ENCODE data around the gene ZNF598. TPM values are rescaled to one million over a fixed set of nuclear protein-coding genes. Genes with fewer than 3 reads are reported as not detected.
A peak's percentile ranks its signal among the peaks of the same experiment; 100 is the strongest.

The ZNF598 gene
- total and polyA plus RNA-seq, 2 of the 13 experiments (the other 11 are each of a cell fraction or from before 2014, with no cell fraction given): 13.5 to 14.2 TPM

DNA sequence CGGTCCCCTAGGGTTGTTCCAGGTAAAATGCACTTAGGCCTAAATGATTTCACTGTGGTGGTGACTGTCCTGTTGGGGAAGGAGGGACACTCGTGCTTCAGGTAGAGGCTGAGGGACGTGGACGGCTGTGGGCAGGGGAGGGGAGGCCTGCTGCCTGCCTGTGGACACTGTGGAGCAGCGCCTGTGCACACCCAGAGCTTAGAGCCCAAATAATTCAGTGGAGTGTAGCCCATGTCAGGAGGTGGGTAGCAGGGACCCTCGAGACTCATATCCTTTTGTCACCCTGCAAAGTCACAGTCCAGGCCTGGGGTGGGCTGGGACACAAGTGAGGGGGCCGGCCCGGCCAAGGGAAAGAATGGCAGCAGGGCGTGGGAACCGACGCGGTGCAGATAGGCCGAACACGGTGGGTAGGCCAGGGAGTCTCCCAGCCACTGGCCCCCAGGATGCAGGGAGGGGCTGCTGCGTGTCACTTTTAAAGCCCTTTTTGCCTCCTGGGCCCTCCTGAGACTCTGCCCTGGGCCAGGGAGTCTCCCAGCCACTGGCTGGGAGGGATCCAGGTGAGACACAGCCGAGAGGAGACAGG is 16.3 kb upstream of the ZNF598 start (continued):
- TF ChIP-seq SRSF1 (optimal IDR thresholded peaks at IDR 0.05; ENCODE audit: low read depth, low read length) (peak; percentile 85), ZNF737 (CRISPR knock-in tag; IDR thresholded peaks at IDR 0.05; ENCODE audit: borderline replicate concordance) (no peak)

DNA sequence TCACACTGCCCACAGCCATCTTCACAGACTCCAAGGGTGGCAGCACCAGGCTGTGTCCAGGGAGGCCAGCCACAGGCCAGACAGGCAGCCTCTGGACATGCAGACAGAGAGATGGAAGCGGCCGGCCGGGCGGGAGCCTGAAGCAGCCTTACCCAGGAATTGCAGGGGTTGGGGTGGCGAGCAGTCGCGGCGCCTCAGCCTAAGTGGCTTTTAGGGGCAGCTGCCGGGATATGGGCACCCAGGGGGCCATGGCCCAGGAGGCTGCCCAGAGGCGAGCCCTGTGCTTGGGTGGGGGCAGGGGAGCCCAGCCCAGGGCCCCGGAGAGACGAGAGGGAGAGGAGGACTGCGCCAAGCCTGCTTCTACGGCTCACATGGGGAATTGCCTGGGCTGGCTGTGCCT is 15.6 kb upstream of the ZNF598 start:
- no peak for FAIRE-seq
- POLR2A ChIA-PET: interaction anchor here (1.0 to 6.2 kb wide), 5 partner anchors 9 to 130 kb away, joined by 3 to 62 read pairs (median 6); partner anchors contain the start of genes NTHL1, TRAF7 and TSC2
- TF ChIP-seq, protein P1, sequence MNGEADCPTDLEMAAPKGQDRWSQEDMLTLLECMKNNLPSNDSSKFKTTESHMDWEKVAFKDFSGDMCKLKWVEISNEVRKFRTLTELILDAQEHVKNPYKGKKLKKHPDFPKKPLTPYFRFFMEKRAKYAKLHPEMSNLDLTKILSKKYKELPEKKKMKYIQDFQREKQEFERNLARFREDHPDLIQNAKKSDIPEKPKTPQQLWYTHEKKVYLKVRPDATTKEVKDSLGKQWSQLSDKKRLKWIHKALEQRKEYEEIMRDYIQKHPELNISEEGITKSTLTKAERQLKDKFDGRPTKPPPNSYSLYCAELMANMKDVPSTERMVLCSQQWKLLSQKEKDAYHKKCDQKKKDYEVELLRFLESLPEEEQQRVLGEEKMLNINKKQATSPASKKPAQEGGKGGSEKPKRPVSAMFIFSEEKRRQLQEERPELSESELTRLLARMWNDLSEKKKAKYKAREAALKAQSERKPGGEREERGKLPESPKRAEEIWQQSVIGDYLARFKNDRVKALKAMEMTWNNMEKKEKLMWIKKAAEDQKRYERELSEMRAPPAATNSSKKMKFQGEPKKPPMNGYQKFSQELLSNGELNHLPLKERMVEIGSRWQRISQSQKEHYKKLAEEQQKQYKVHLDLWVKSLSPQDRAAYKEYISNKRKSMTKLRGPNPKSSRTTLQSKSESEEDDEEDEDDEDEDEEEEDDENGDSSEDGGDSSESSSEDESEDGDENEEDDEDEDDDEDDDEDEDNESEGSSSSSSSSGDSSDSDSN (CRISPR knock-in tag; IDR thresholded peaks at IDR 0.05): no peak
- TF ChIP-seq SAP130 (CRISPR knock-in tag; IDR thresholded peaks at IDR 0.05; ENCODE audit: low read depth): peak; percentile 11; the same call in 1 of the 2 replicates
- no peak for TF ChIP-seq ZNF547 (CRISPR knock-in tag; IDR thresholded peaks at IDR 0.05)
- TF ChIP-seq ZBTB7B (CRISPR knock-in tag; IDR thresholded peaks at IDR 0.05): peak; percentile 25; the same call in 1 of the 2 replicates
- TF ChIP-seq, protein P2, sequence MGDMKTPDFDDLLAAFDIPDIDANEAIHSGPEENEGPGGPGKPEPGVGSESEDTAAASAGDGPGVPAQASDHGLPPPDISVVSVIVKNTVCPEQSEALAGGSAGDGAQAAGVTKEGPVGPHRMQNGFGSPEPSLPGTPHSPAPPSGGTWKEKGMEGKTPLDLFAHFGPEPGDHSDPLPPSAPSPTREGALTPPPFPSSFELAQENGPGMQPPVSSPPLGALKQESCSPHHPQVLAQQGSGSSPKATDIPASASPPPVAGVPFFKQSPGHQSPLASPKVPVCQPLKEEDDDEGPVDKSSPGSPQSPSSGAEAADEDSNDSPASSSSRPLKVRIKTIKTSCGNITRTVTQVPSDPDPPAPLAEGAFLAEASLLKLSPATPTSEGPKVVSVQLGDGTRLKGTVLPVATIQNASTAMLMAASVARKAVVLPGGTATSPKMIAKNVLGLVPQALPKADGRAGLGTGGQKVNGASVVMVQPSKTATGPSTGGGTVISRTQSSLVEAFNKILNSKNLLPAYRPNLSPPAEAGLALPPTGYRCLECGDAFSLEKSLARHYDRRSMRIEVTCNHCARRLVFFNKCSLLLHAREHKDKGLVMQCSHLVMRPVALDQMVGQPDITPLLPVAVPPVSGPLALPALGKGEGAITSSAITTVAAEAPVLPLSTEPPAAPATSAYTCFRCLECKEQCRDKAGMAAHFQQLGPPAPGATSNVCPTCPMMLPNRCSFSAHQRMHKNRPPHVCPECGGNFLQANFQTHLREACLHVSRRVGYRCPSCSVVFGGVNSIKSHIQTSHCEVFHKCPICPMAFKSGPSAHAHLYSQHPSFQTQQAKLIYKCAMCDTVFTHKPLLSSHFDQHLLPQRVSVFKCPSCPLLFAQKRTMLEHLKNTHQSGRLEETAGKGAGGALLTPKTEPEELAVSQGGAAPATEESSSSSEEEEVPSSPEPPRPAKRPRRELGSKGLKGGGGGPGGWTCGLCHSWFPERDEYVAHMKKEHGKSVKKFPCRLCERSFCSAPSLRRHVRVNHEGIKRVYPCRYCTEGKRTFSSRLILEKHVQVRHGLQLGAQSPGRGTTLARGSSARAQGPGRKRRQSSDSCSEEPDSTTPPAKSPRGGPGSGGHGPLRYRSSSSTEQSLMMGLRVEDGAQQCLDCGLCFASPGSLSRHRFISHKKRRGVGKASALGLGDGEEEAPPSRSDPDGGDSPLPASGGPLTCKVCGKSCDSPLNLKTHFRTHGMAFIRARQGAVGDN (CRISPR knock-in tag; IDR thresholded peaks at IDR 0.05): peak; percentile 48
- TF ChIP-seq, protein P3, sequence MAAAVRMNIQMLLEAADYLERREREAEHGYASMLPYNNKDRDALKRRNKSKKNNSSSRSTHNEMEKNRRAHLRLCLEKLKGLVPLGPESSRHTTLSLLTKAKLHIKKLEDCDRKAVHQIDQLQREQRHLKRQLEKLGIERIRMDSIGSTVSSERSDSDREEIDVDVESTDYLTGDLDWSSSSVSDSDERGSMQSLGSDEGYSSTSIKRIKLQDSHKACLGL (CRISPR knock-in tag; IDR thresholded peaks at IDR 0.05): peak; percentile 32; the same call in 1 of the 2 replicates
- TF ChIP-seq HDAC6 (IDR thresholded peaks at IDR 0.05; ENCODE audit: low read depth, low read length): no peak
- TF ChIP-seq, protein P4, sequence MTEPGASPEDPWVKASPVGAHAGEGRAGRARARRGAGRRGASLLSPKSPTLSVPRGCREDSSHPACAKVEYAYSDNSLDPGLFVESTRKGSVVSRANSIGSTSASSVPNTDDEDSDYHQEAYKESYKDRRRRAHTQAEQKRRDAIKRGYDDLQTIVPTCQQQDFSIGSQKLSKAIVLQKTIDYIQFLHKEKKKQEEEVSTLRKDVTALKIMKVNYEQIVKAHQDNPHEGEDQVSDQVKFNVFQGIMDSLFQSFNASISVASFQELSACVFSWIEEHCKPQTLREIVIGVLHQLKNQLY (CRISPR knock-in tag; IDR thresholded peaks at IDR 0.05): no peak
- no peak for TF ChIP-seq NFIC (IDR thresholded peaks at IDR 0.05; ENCODE audit: low read length)
- TF ChIP-seq KLF13 (CRISPR knock-in tag; IDR thresholded peaks at IDR 0.05): no peak
- no peak for TF ChIP-seq YEATS4 (CRISPR knock-in tag; IDR thresholded peaks at IDR 0.05; ENCODE audit: borderline replicate concordance)

More for the DNA sequence above, 15.6 kb upstream of the ZNF598 start:
- Histone ChIP-seq H3K36me3 (replicated peaks in 1 of 2; ENCODE audit: control insufficient read depth in 1 of 2, insufficient read depth in 2 of 2, low read length in 2 of 2) (no peaks in the 10 kb centered on the region), H3K9me3 (ENCODE audit: low read length) (no peaks in the 10 kb centered on the region), H2AFZ (ENCODE audit: low read length) (no peak overlapping the region), H3K9ac (ENCODE audit: insufficient read depth, low read depth, low read length) (peak overlapping the region; percentile 60; the same call in 1 of the 2 replicates), H3K4me2 (ENCODE audit: low read depth, low read length) (peak overlapping the region; percentile 81), H3K4me1 (ENCODE audit: insufficient read depth, low read length) (peaks cover 64% of the 10 kb centered on the region), H4K20me1 (ENCODE audit: insufficient read depth, low read length) (0 out of 2 replicates have a peak, but pooled peaks cover 7% of the 10 kb centered on the region), H3K27ac (ENCODE audit: extremely low read length, insufficient read depth, low read length) (no peak overlapping the region), H3K79me2 (ENCODE audit: insufficient read depth, low read length) (peaks cover 3% of the 10 kb centered on the region), H3K4me3 (replicated peaks in 1 of 3; ENCODE audit: insufficient read depth in 1 of 3, low read depth in 2 of 3, low read length in 3 of 3) (peak overlapping the region; percentile 45 to 79 (median 58); a peak in 5 of 6 replicates), H3K27me3 (ENCODE audit: control insufficient read depth in 1 of 2, insufficient read depth in 2 of 2, low read length in 2 of 2) (peaks cover 1 to 15% of the 10 kb centered on the region in 2 experiments; a peak in 2 of 5 replicates)
- ATAC-seq (peak; percentile 38), DNase-seq (ENCODE audit: low spot score) (no peak)
- in situ Hi-C loops (cut with HindIII; ENCODE audit: extremely low pct_ligation_motif_present, low pct_unique_long_range_greater_than_20kb): no loop called here
- CTCF ChIA-PET (ENCODE audit: low intra/inter-chr PET ratio, low total read pairs): no interaction called here
- BruUV-seq (replicated peaks): no TSS peak
- 29% methylated on average over 4 of the region's 14 CpGs for WGBS (ENCODE audit: low lambda C conversion rate)
- intact Hi-C loops (cut with micrococcal nuclease; ENCODE audit: unreplicated experiment): no loop called here

All from HepG2 (cell line).